Tibial artery (tissue), 4 donors: ENCODE measurements around the gene VEPH1.

Experiments
- DNase-seq, 2 donors: peaks; one replicate each; pipeline ENCODE4 v3.0.0-alpha.2; 2019
- H3K27ac ChIP-seq, 2 donors: fragments of 200-600 bp; sonication (generic) in 1 of 2; 1 replicate in 1 of 2; 2 replicates in 1 of 2; pipeline ENCODE4 v1.5.1; 2018 to 2019; ENCODE audit warnings: mild to moderate bottlenecking in 1 of 2
- H3K27me3 ChIP-seq, 2 donors: fragments of 200-600 bp; sonication (generic) in 1 of 2; one replicate each; pipeline versions ENCODE4 v1.5.1 to v1.6.0; 2016 to 2019
- H3K36me3 ChIP-seq, 3 donors: fragments of 200-600 bp; sonication (generic) in 2 of 3; one replicate each; pipeline ENCODE4 v1.5.1; 2016 to 2019; ENCODE audit warnings: mild to moderate bottlenecking in 2 of 3
- H3K4me1 ChIP-seq, 4 donors: fragments of 200-600 bp; sonication (generic) in 2 of 4; 1 replicate in 3 of 4; 2 replicates in 1 of 4; pipeline ENCODE4 v1.5.1; 2016 to 2019
- H3K4me3 ChIP-seq, 2 donors: fragments of 200-600 bp; sonication (generic) in 1 of 2; 1 replicate in 1 of 2; 2 replicates in 1 of 2; pipeline ENCODE4 v1.5.1; 2018 to 2019; ENCODE audit warnings: mild to moderate bottlenecking in 2 of 2
- H3K9me3 ChIP-seq, 3 donors: fragments of 200-600 bp; sonication (generic) in 1 of 3; one replicate each; pipeline ENCODE4 v1.5.1; 2016 to 2019
- intact Hi-C: fragments of 100-400 bp; cut with DNase I; formaldehyde crosslinking; loops from one replicate; pipeline ENCODE4 v1.15.0; 2023; ENCODE audit warnings: low total_unique reads
- TF ChIP-seq, protein P1 (sequence below), 2 experiments: fragments of 200-600 bp in 1 of 2; fragments of 450-650 bp in 1 of 2; IDR thresholded peaks; one replicate each; pipeline ENCODE4 v1.5.1; 2017 to 2019; ENCODE audit warnings: antibody characterized with exemption in 2 of 2, mild to moderate bottlenecking in 1 of 2, moderate library complexity in 1 of 2

The VEPH1 gene

DNA sequence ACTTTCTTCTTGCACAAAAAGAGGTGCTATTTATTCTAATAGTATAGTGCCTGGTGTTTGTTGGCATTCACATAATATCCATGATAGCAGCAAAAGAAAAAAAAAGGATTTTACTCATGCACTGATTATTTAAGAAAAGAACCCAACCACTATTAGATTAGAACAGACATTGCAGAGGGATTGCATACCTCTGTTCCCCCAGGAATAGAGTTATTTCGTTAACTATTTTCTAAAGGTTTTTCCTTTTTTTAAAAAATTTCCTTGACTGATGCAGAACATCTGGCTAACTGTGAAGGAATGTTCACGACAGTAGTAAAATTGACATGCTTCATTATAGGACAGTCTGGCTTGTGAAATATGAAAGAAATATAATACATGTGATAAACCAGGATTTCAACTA is 203.1 kb downstream of the VEPH1 start:
- H3K27ac ChIP-seq, result no peak overlapping the region
- H3K27me3 ChIP-seq, result no peaks in the 10 kb centered on the region

DNA sequence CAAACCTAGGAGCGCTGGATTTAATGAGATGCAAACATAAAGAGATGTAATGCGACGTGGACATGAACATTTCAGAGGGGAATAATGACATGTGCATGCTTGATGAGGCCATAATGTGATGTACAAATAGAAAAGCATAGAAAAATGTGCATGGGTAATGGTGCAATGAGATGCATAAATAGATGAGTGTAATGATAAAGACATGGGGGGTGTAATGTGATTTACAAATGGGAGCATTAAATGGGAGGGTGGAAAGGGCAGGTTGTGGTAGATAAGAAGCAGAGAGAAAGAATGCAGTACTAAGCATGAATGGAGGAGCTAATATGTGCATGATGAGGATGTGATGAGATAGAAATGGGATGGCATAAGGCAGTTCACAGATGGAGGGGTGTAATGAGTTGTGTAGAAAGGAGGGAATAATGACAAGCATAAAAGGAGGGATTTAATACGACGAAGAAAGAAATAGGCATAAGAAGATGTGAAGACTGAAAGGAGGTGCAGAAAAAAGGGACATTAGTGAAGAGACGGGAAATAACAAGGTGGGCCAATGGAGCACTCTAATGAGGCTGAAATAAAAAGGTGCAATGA is 205.8 kb downstream of the VEPH1 start:
- no peak for DNase-seq
- peaks cover 0 to 22% (median 0%) of the 10 kb centered on the region in 4 donors for H3K4me1 ChIP-seq
- intact Hi-C loops, result no loop called here
- H3K9me3 ChIP-seq, result no peaks in the 10 kb centered on the region
- H3K27me3 ChIP-seq, result no peaks in the 10 kb centered on the region
- no peak overlapping the region for H3K4me3 ChIP-seq
- TF ChIP-seq, protein P1, sequence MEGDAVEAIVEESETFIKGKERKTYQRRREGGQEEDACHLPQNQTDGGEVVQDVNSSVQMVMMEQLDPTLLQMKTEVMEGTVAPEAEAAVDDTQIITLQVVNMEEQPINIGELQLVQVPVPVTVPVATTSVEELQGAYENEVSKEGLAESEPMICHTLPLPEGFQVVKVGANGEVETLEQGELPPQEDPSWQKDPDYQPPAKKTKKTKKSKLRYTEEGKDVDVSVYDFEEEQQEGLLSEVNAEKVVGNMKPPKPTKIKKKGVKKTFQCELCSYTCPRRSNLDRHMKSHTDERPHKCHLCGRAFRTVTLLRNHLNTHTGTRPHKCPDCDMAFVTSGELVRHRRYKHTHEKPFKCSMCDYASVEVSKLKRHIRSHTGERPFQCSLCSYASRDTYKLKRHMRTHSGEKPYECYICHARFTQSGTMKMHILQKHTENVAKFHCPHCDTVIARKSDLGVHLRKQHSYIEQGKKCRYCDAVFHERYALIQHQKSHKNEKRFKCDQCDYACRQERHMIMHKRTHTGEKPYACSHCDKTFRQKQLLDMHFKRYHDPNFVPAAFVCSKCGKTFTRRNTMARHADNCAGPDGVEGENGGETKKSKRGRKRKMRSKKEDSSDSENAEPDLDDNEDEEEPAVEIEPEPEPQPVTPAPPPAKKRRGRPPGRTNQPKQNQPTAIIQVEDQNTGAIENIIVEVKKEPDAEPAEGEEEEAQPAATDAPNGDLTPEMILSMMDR (IDR thresholded peaks at IDR 0.05), result no peak
- no peak overlapping the region for H3K27ac ChIP-seq
- H3K36me3 ChIP-seq, result no peaks in the 10 kb centered on the region

More for the DNA sequence above, 203.1 kb downstream of the VEPH1 start:
- no peak for DNase-seq
- TF ChIP-seq, protein P1 (IDR thresholded peaks at IDR 0.05), result no peak
- Histone ChIP-seq H3K36me3 (no peaks in the 10 kb centered on the region), H3K9me3 (no peaks in the 10 kb centered on the region), H3K4me1 (peaks cover 0 to 22% (median 0%) of the 10 kb centered on the region in 4 donors), H3K4me3 (no peak overlapping the region)
- intact Hi-C loops, result no loop called here

DNA sequence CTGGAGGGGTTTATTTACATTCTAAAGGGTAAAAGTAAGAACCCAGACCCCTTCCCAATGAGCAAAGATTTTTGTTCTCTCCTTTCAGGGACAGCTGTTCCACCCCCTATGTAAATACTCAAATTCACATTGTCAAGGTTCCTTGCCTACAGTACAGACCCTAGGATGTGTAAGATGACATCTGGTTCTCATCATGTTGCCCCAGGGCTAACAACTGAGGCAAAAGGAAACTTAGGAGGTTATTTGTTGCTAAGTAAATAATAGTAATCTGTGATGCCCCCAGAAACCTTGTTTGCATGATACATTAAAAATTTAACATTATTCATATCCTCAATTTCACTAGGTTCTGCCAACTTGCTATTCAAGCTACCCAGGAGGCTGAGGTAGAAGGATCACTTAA is 208.3 kb downstream of the VEPH1 start:
- intact Hi-C loops, result no loop called here

DNA sequence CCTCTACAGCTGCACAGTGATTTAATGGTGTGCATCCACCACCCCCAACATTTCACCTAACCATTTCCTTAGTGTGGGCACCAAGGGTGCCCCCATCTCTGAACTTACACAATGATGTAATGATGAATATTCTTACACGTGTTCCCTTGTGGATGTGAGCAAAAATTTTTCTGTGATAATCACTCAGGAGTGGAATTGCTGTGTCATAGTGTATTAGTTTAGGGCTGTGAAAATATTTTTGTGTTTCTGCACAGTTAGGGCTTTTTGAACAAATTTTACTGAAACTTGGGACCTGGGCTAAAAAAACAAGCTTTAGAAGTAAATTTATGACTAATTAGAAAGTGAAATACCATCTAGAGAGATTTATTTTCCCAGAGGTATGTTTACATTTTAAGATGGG is 208.7 kb downstream of the VEPH1 start:
- intact Hi-C loops, result no loop called here
- no peak for DNase-seq

More for the DNA sequence above, 208.3 kb downstream of the VEPH1 start:
- Histone ChIP-seq H3K36me3 (no peaks in the 10 kb centered on the region), H3K4me1 (peaks cover 0 to 28% (median 0%) of the 10 kb centered on the region in 4 donors), H3K27ac (no peak overlapping the region), H3K4me3 (no peak overlapping the region), H3K9me3 (no peaks in the 10 kb centered on the region), H3K27me3 (no peaks in the 10 kb centered on the region)
- DNase-seq, result no peak
- TF ChIP-seq, protein P1 (IDR thresholded peaks at IDR 0.05), result no peak

DNA sequence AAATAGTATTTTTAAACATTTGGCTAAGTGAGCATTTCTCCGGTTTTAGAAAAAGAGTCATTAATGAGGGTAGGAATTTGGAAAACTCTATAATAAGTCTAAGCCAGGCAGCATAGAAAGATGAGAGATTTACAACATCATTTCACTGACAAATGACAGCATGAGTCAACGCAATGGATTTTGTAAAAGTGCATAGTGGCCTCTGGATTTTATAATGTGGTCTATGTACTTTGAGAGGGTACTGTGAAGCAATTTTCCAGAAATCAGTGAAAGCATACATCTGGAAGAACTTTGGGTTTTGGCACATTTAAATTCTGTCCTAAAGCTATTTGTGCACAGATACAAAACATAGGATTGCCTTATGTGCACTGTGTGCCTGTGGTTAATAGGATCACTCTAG is 212.4 kb downstream of the VEPH1 start:
- Histone ChIP-seq H3K9me3 (no peaks in the 10 kb centered on the region), H3K36me3 (no peaks in the 10 kb centered on the region), H3K27me3 (no peaks in the 10 kb centered on the region), H3K4me3 (no peak overlapping the region), H3K27ac (no peak overlapping the region), H3K4me1 (peaks cover 0 to 13% (median 0%) of the 10 kb centered on the region in 4 donors)
- TF ChIP-seq, protein P1 (IDR thresholded peaks at IDR 0.05), result no peak
- intact Hi-C loops, result no loop called here
- DNase-seq, result no peak

More for the DNA sequence above, 208.7 kb downstream of the VEPH1 start:
- H3K27me3 ChIP-seq, result no peaks in the 10 kb centered on the region
- no peak overlapping the region for H3K4me3 ChIP-seq
- TF ChIP-seq, protein P1 (IDR thresholded peaks at IDR 0.05), result no peak
- H3K4me1 ChIP-seq, result peaks cover 0 to 27% (median 0%) of the 10 kb centered on the region in 4 donors
- H3K27ac ChIP-seq, result no peak overlapping the region
- no peaks in the 10 kb centered on the region for H3K36me3 ChIP-seq
- no peaks in the 10 kb centered on the region for H3K9me3 ChIP-seq
